Liver (tissue), 9 donors: Measurements from ENCODE around the gene OVCH1. TPM values are rescaled to one million over a fixed set of nuclear protein-coding genes. Genes with fewer than 3 reads are reported as not detected.

ENCODE experiments used
- DNase-seq: peaks from one replicate; pipeline ENCODE4 v3.0.0-alpha.2; 2017; ENCODE audit warnings: low spot score
- H3K27ac ChIP-seq, 2 donors: one replicate each; pipeline ENCODE4 v1.7.0; 2013; ENCODE audit warnings: inconsistent platforms in 2 of 2, low read length in 2 of 2, control low read depth in 1 of 2, low read depth in 1 of 2, mild to moderate bottlenecking in 1 of 2
- H3K27me3 ChIP-seq, 4 donors: one replicate each; pipeline versions ENCODE4 v1.6.1 to v1.7.0; 2013; ENCODE audit warnings: low read length in 3 of 4, inconsistent platforms in 1 of 4, mild to moderate bottlenecking in 1 of 4, moderate library complexity in 1 of 4; ENCODE audit not compliant: control insufficient read depth in 4 of 4, insufficient read depth in 4 of 4
- H3K36me3 ChIP-seq, 4 donors: one replicate each; pipeline versions ENCODE4 v1.6.1 to v1.7.0; 2013; ENCODE audit warnings: low read length in 3 of 4, mild to moderate bottlenecking in 3 of 4, low read depth in 1 of 4, moderate library complexity in 1 of 4; ENCODE audit not compliant: control insufficient read depth in 4 of 4, insufficient read depth in 3 of 4
- H3K4me1 ChIP-seq, 4 donors: one replicate each; pipeline versions ENCODE4 v1.6.1 to v1.7.0; 2013; ENCODE audit warnings: low read length in 3 of 4, mild to moderate bottlenecking in 3 of 4, moderate library complexity in 1 of 4; ENCODE audit not compliant: control insufficient read depth in 4 of 4, insufficient read depth in 4 of 4
- H3K4me3 ChIP-seq, 3 donors: one replicate each; pipeline versions ENCODE4 v1.6.1 to v1.7.0; 2013; ENCODE audit warnings: low read length in 3 of 3, control low read depth in 1 of 3, low read depth in 1 of 3, mild to moderate bottlenecking in 1 of 3
- H3K9ac ChIP-seq, 2 donors: one replicate each; pipeline ENCODE4 v1.7.0; 2013; ENCODE audit warnings: low read length in 2 of 2, mild to moderate bottlenecking in 2 of 2, moderate library complexity in 2 of 2, control low read depth in 1 of 2, low read depth in 1 of 2
- H3K9me3 ChIP-seq, 4 donors: one replicate each; pipeline versions ENCODE4 v1.6.1 to v1.7.0; 2013; ENCODE audit warnings: low read length in 3 of 4; ENCODE audit not compliant: control insufficient read depth in 4 of 4
- ATF3 ChIP-seq: IDR thresholded peaks from 2 replicates; pipeline ENCODE4 v1.6.1; 2016; ENCODE audit warnings: antibody characterized with exemption
- CTCF ChIP-seq: fragments of 150-350 bp; IDR thresholded peaks from 2 replicates; pipeline ENCODE4 v1.5.1; 2017; ENCODE audit warnings: improper control_type of control experiment, low read depth, low read length; ENCODE audit not compliant: missing input control
- EGR1 ChIP-seq, 2 donors: IDR thresholded peaks; 2 replicates each; pipeline ENCODE4 v1.6.1; 2016 to 2018; ENCODE audit warnings: antibody characterized with exemption in 2 of 2, low read depth in 2 of 2
- GABPA ChIP-seq, 2 donors: IDR thresholded peaks in 1 of 2; conservative IDR thresholded peaks in 1 of 2; 2 replicates each; pipeline ENCODE4 v1.6.1; 2016; ENCODE audit warnings: antibody characterized with exemption in 2 of 2, mild to moderate bottlenecking in 1 of 2, moderate library complexity in 1 of 2
- HNF4A ChIP-seq, 2 donors: conservative IDR thresholded peaks; 2 replicates each; pipeline ENCODE4 v1.6.1; 2016; ENCODE audit warnings: antibody characterized with exemption in 2 of 2, mild to moderate bottlenecking in 2 of 2
- HNF4G ChIP-seq: IDR thresholded peaks from 2 replicates; pipeline ENCODE4 v1.6.1; 2016; ENCODE audit warnings: antibody characterized with exemption
- JUND ChIP-seq, 2 donors: IDR thresholded peaks; 2 replicates each; pipeline ENCODE4 v1.6.1; 2016; ENCODE audit warnings: antibody characterized with exemption in 2 of 2
- MAX ChIP-seq: IDR thresholded peaks from 2 replicates; pipeline ENCODE4 v1.6.1; 2016; ENCODE audit warnings: antibody characterized with exemption
- NR2F2 ChIP-seq: IDR thresholded peaks from 2 replicates; pipeline ENCODE4 v1.6.1; 2016; ENCODE audit warnings: antibody characterized with exemption
- RAD21 ChIP-seq, 2 donors: IDR thresholded peaks; 2 replicates each; pipeline ENCODE4 v1.6.1; 2016; ENCODE audit warnings: antibody characterized with exemption in 2 of 2, mild to moderate bottlenecking in 2 of 2
- REST ChIP-seq: IDR thresholded peaks from 2 replicates; pipeline ENCODE4 v1.6.1; 2016; ENCODE audit warnings: antibody characterized with exemption, mild to moderate bottlenecking
- RXRA ChIP-seq, 2 donors: IDR thresholded peaks; 2 replicates each; pipeline ENCODE4 v1.6.1; 2017 to 2018; ENCODE audit warnings: antibody characterized with exemption in 2 of 2, mild to moderate bottlenecking in 1 of 2
- SP1 ChIP-seq: IDR thresholded peaks from 2 replicates; pipeline ENCODE4 v1.6.1; 2018; ENCODE audit warnings: antibody characterized with exemption, mild to moderate bottlenecking
- TAF1 ChIP-seq: conservative IDR thresholded peaks from 2 replicates; pipeline ENCODE4 v1.6.1; 2016; ENCODE audit warnings: antibody characterized with exemption, mild to moderate bottlenecking
- YY1 ChIP-seq: IDR thresholded peaks from 2 replicates; pipeline ENCODE4 v1.6.1; 2016; ENCODE audit warnings: antibody characterized with exemption, mild to moderate bottlenecking
- ZBTB33 ChIP-seq: IDR thresholded peaks from 2 replicates; pipeline ENCODE4 v1.6.1; 2016; ENCODE audit warnings: antibody characterized with exemption
- WGBS: extraction: QIAGEN DNeasy Blood & Tissue Kit; methylation state at CpG from one replicate; pipeline ENCODE4 v1.1.7; 2013; 5-methylcytosine and 5-hydroxymethylcytosine counted together
- polyA plus RNA-seq, 2 donors: library from polyadenylated mRNA; stranded (reverse) in 1 of 2; unstranded in 1 of 2; fragments of 200-250 nt in 1 of 2; fragments of >200 nt in 1 of 2; fragmentation: Nextera tagmentation in 1 of 2; extraction: Ambion mirVana in 1 of 2; gene quantifications; one replicate each; pipeline versions ENCODE4 v1.2.1 to v1.2.3, GENCODE V29; 2013 to 2015
- total RNA-seq, 2 donors: library from RNA; depleted of rRNA; stranded (reverse); fragments of >200 nt; gene quantifications; one replicate each; pipeline ENCODE4 v1.2.3, GENCODE V29; 2014
- donor health status: healthy.
- donor health status: healthy.
- donor health status: healthy.
- donor health status: healthy.
- donor health status: healthy.

OVCH1 gene
- total and polyA plus RNA-seq, 4 donors, result 0.08 TPM; not detected in 3

GRCh38 chr12:29463198-29463597 lies 34.3 kb downstream of the OVCH1 start:
- no peaks in the 10 kb centered on the region for H3K9me3 ChIP-seq

More at GRCh38 chr12:29463198-29463597, 34.3 kb downstream of the OVCH1 start:
- H3K4me3 ChIP-seq, result no peak overlapping the region
- H3K4me1 ChIP-seq, result no peaks in the 10 kb centered on the region
- DNase-seq, result no peak
- no peak overlapping the region for H3K27ac ChIP-seq
- WGBS, result 83% methylated on average over 4 of the region's 4 CpGs
- H3K36me3 ChIP-seq, result no peaks in the 10 kb centered on the region
- no peak for TF ChIP-seq JUND (IDR thresholded peaks at IDR 0.05)
- no peak for TF ChIP-seq YY1
- TF ChIP-seq REST, result no peak
- no peak for TF ChIP-seq CTCF
- no peak for TF ChIP-seq EGR1 (IDR thresholded peaks at IDR 0.05; ENCODE audit: low read depth in 2 of 2)
- no peak for TF ChIP-seq GABPA (IDR thresholded peaks at IDR 0.05 in 1 of 2, conservative IDR thresholded peaks at IDR 0.05 in 1 of 2)
- TF ChIP-seq MAX, result no peak
- no peak for TF ChIP-seq HNF4G
- no peak for TF ChIP-seq HNF4A (conservative IDR thresholded peaks at IDR 0.05)
- TF ChIP-seq ATF3, result no peak
- TF ChIP-seq SP1, result no peak
- no peak for TF ChIP-seq RAD21 (IDR thresholded peaks at IDR 0.05)
- TF ChIP-seq RXRA (IDR thresholded peaks at IDR 0.05), result no peak
- TF ChIP-seq ZBTB33, result no peak
- TF ChIP-seq TAF1, result no peak
- TF ChIP-seq NR2F2, result no peak
- H3K9ac ChIP-seq, result no peak overlapping the region
- no peaks in the 10 kb centered on the region for H3K27me3 ChIP-seq
